ENCODE results near the gene AATK.

The AATK gene

DNA sequence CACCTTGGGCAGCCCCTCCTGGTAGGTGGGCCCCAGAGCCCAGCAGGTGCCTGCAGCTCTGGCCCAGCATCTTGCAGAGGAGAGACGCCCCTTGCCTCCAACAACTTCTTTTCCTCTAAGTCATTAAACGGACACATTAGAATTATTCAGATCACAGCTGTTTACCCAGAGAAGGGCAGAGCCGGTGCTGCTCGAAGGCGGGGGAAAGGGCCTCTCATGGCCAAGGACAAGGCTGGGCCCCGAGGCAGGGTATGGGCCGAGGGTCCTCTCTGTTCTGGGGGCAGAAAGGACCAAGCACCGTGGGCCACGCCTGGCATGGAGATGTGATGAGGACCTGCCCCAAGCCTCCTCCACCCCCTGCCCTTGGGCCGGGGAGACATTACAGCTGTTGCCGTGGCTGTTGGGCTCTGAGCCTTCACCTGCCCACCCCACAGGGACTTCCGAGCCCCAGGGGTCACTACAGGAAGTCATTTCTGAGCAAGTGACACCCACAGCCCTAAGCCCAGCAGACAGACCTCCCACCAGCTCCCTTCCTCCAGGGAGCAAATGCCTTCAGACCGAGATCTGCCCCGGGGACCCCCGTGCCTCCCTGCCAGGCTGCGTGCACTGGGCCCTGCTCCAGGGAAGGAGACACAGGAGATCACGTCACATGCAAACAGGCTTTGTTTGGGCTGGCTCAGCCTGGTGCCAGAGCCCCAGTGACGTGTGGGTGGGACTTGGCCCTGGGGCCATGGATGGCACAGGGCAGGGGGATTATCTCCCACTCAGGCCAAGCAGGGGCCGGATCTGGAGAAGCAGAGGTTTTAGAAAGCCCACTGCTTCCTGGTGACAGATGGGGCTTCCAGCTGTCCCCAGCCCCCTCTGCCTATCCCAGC is 1.4 kb downstream of the AATK start:
- DNase-seq (ENCODE audit: low spot score): no peak
- TF ChIP-seq, protein P1, sequence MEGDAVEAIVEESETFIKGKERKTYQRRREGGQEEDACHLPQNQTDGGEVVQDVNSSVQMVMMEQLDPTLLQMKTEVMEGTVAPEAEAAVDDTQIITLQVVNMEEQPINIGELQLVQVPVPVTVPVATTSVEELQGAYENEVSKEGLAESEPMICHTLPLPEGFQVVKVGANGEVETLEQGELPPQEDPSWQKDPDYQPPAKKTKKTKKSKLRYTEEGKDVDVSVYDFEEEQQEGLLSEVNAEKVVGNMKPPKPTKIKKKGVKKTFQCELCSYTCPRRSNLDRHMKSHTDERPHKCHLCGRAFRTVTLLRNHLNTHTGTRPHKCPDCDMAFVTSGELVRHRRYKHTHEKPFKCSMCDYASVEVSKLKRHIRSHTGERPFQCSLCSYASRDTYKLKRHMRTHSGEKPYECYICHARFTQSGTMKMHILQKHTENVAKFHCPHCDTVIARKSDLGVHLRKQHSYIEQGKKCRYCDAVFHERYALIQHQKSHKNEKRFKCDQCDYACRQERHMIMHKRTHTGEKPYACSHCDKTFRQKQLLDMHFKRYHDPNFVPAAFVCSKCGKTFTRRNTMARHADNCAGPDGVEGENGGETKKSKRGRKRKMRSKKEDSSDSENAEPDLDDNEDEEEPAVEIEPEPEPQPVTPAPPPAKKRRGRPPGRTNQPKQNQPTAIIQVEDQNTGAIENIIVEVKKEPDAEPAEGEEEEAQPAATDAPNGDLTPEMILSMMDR (IDR thresholded peaks at IDR 0.05; ENCODE audit: extremely low read depth, missing control alignments): no peak

DNA sequence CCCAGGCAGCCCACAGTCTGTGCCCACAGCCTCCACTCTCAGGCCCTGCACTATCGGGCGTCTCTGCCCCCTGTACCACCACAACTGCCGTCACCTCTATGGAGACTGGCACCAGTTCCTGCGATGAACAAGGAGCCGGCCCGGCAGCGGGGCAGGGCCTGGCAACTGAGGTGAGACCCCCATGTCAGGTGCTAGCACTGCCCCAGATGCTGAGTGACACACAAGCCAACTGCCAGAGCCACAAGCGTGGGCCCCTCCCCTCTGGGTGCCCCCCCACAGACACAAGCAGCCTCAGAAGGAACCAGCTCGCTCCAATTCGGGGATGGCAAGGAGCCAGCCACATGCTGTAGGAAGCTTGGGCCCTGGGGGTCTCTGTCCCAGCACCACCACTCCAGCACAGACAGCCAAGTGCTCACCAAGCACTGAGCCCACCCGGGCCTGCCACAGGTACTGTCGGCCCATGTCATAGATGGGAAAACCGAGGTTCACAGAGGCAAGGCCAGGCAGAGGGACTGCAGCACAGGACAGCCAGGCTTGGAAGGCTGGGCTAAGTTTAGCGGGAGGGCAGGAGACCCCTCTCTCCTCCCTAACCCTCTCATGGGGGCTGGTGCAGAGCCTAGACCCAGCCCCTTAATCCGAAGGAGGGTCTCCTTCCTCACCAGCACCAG is 2.2 kb downstream of the AATK start:
- TF ChIP-seq, protein P1 (IDR thresholded peaks at IDR 0.05; ENCODE audit: extremely low read depth, missing control alignments): no peak
- DNase-seq (ENCODE audit: low spot score): no peak

DNA sequence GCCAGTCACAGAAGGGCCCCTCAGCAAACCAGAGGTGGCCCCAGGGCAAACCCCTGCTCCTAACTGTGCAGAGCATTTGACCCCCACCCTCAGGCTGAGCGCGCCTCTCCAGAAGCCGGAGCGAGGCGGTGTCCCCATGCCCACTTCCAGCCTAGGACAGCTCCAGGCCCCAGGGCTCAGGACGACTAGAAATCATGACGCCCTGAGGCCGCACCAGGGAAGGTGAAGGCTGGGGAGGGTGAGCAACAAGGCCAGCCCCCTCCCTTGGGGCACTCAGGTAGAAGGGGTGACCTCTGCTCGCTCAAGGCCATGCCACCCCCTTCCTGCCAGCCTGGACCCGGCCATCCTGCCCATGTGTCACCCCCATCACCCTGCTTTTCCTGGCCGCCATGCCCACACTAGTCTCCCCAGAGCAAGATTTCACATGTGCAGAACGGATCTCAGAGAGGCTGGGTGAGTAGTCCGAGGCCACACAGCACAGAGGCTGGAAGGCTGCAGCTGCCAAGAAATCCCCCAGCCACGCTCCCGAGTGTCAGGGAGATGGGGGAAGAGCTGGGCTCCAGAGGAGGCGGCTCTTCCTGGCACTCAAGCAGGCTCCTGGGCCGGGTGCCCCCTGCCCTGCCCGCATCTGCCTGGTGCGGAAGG is 2.8 kb downstream of the AATK start:
- no peak for DNase-seq (ENCODE audit: low spot score)
- TF ChIP-seq, protein P1 (IDR thresholded peaks at IDR 0.05; ENCODE audit: extremely low read depth, missing control alignments): no peak

DNA sequence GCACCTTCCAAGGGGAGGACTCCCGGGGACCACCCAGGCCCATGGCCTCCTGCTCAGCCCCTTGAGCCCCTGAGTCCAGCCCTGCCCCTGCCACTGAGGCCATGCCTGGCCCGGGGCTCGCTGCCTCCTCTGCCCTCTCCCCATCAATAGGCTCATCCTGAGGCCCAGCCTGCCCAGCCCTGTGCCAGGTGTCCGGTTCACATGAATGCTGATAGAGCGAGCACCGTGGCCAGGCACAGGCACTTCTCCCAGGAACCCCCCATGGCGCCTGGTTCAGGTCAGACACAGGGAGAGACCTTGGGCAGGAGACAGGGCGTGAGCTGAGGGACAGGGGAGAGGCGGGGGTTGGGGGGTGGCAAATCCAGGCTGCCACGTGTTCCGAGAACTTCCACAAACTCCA is 3.5 kb downstream of the AATK start:
- DNase-seq (ENCODE audit: low spot score): no peak
- TF ChIP-seq, protein P1 (IDR thresholded peaks at IDR 0.05; ENCODE audit: extremely low read depth, missing control alignments): no peak

DNA sequence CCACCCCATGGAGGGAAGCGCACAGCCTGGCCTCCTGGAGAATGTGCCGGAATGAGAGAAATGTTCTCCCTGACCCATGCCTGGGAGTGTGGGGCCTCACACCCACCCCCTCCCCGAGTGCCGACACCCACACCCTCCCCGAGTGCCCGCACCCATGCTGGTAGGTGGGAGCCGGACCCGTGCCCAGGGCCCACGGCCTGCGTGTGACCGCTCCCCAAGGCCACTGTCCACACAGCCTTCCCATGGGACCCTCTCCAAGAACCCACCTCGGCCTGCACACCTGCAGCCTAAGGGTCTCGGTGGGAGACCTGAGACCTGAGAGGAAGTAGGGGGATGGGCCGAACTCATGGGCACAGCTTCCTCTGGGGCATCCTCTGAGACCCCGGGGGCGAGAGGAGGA is 4.0 kb downstream of the AATK start:
- TF ChIP-seq, protein P1 (IDR thresholded peaks at IDR 0.05; ENCODE audit: extremely low read depth, missing control alignments): no peak
- DNase-seq (ENCODE audit: low spot score): no peak

DNA sequence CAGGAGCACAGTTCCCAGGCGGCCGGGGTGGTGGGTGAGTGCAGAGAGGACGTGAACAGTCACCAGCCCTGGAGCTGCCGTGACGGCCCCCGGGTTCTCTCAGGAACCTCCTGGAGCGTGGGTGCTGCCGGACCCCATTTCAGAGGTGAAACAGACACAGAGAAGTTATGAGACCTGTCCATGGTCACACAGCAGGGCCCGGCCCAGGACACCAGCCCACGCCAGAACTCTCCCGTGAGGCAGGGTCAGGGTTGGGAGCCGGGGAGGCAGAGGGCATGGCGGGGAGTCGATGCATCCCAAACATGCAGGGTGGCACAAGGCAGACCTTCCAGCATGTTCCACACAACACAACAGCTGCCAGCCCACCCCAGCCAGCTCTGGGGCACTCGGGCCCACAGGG is 4.5 kb downstream of the AATK start:
- DNase-seq (ENCODE audit: low spot score): no peak
- TF ChIP-seq, protein P1 (IDR thresholded peaks at IDR 0.05; ENCODE audit: extremely low read depth, missing control alignments): no peak

Data from GM20000 (cell line).